Astrocyte (in vitro differentiated cells and primary cell): ENCODE data around the gene SLC25A5. TPM values are rescaled to one million over a fixed set of nuclear protein-coding genes. Genes with fewer than 3 reads are reported as not detected.
"Not testable (repeated sequence)": the region's sequence is repeated elsewhere in the genome, so short reads cannot be mapped to it uniquely, and the experiment has no call there.

ENCODE experiments used
- DNase-seq: peaks from one replicate; pipeline ENCODE4 v3.0.0-alpha.2; 2010; ENCODE audit warnings: low read depth
- FAIRE-seq: peaks from 2 replicates; lab custom pipeline; 2011; peaks lifted over from hg19 to GRCh38; lab: Jason Lieb, UNC
- H2AFZ ChIP-seq: 2 replicates; pipeline ENCODE4 v1.6.0; 2012; ENCODE audit warnings: low read depth, low read length, inconsistent platforms
- H3K27ac ChIP-seq: 2 replicates; pipeline ENCODE4 v1.5.1; 2011; ENCODE audit warnings: low read depth, low read length, inconsistent platforms
- H3K27me3 ChIP-seq: 2 replicates; pipeline ENCODE4 v1.6.0; 2011; ENCODE audit warnings: low read length, inconsistent platforms; ENCODE audit not compliant: insufficient read depth
- H3K36me3 ChIP-seq: 2 replicates; pipeline ENCODE4 v1.5.1; 2011; ENCODE audit warnings: low read length, inconsistent platforms; ENCODE audit not compliant: insufficient read depth
- H3K4me1 ChIP-seq: 2 replicates; pipeline ENCODE4 v1.5.1; 2011; ENCODE audit warnings: low read length, inconsistent platforms; ENCODE audit not compliant: insufficient read depth
- H3K4me2 ChIP-seq: 2 replicates; pipeline ENCODE4 v1.6.0; 2012; ENCODE audit warnings: low read length, inconsistent platforms
- H3K4me3 ChIP-seq: 2 replicates; pipeline ENCODE4 v1.5.1; 2011; ENCODE audit warnings: low read depth, mild to moderate bottlenecking, low read length, inconsistent platforms; ENCODE audit not compliant: insufficient read depth
- H3K79me2 ChIP-seq: 2 replicates; pipeline ENCODE4 v1.6.0; 2012; ENCODE audit warnings: mild to moderate bottlenecking, low read length, inconsistent platforms; ENCODE audit not compliant: insufficient read depth
- H3K9ac ChIP-seq: 2 replicates; pipeline ENCODE4 v1.6.0; 2012; ENCODE audit warnings: mild to moderate bottlenecking, low read length, inconsistent platforms
- H3K9me3 ChIP-seq: 2 replicates; pipeline ENCODE4 v1.5.1; 2012; ENCODE audit warnings: low read depth, mild to moderate bottlenecking, low read length, inconsistent platforms; ENCODE audit not compliant: insufficient read depth
- H4K20me1 ChIP-seq: 2 replicates; pipeline ENCODE4 v1.6.0; 2012; ENCODE audit warnings: low read length, inconsistent platforms; ENCODE audit not compliant: insufficient read depth
- H3K27ac Mint-ChIP-seq: one replicate; pipeline ENCODE4 v1.8.0; 2021; ENCODE audit warnings: mild to moderate bottlenecking, mixed read lengths; ENCODE audit not compliant: unreplicated experiment
- H3K27me3 Mint-ChIP-seq: one replicate; pipeline ENCODE4 v1.8.0; 2021; ENCODE audit warnings: low read depth, mixed read lengths; ENCODE audit not compliant: unreplicated experiment
- H3K36me3 Mint-ChIP-seq: one replicate; pipeline ENCODE4 v1.8.0; 2021; ENCODE audit warnings: low read depth, mixed read lengths; ENCODE audit not compliant: unreplicated experiment
- H3K4me1 Mint-ChIP-seq: one replicate; pipeline ENCODE4 v1.8.0; 2021; ENCODE audit warnings: low read depth, mixed read lengths; ENCODE audit not compliant: unreplicated experiment
- H3K4me3 Mint-ChIP-seq: one replicate; pipeline ENCODE4 v1.8.0; 2021; ENCODE audit warnings: mild to moderate bottlenecking, moderate library complexity, mixed read lengths; ENCODE audit not compliant: unreplicated experiment
- H3K9me3 Mint-ChIP-seq: one replicate; pipeline ENCODE4 v1.8.0; 2021; ENCODE audit warnings: mild to moderate bottlenecking, mixed read lengths; ENCODE audit not compliant: unreplicated experiment
- CTCF ChIP-seq: IDR thresholded peaks from 2 replicates; pipeline ENCODE4 v1.5.1; 2011; ENCODE audit warnings: low read depth, mild to moderate bottlenecking, inconsistent platforms, low read length, moderate library complexity; ENCODE audit not compliant: insufficient read depth
- EZH2 ChIP-seq: IDR thresholded peaks from 2 replicates; pipeline ENCODE4 v1.6.1; 2012; ENCODE audit warnings: mild to moderate bottlenecking, low read length, inconsistent platforms; ENCODE audit not compliant: insufficient read depth
- total RNA-seq: library from RNA; stranded (reverse); gene quantifications from 2 replicates; pipeline ENCODE4 v1.2.1, GENCODE V29; 2021

Gene SLC25A5
- total RNA-seq, 1 donor from 2014 or later: 176 TPM

DNA sequence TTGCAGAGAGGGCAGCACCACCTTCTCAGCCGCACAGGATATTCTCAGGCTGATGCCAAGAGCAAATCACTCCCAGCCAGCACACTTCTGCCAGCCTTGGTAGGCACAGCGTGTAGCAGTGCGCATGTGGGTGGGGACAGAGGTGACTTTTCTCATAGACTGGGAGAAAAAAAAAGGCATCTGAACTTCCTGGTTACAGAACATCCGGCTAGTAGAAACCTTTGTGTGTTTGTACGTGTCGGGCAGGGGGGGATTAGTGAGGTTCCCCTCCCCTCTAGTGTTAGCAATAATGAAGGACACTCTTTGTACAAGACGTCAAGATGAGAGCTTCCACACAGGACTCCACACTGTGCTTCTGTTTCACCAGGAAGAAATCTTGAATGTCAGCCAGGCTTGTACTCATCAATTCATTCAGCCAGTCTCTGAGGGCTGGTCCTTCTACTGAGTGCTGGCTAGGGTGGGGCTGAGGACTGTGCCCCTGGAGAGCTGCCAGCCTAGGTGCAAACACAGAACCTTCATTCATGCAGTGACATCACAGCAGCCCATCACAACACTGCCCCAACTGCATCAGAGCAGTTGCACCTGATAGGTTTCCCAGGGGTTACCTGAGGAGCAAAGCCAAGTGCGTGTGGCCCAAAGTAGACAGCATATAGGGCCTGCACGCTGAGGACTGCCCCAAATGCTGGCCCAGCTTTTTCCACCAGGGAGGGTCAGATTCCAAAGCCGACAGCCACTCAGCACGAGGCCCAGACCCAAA, 34.7 kb downstream of the SLC25A5 start:
- peak overlapping the region; percentile 17 for H3K4me3 ChIP-seq
- peak overlapping the region; percentile 20 for H3K9ac ChIP-seq
- peak overlapping the region; percentile 34 for H3K27ac Mint-ChIP-seq
- H3K9me3 ChIP-seq: no peaks in the 10 kb centered on the region
- H3K4me1 Mint-ChIP-seq: peaks cover 11% of the 10 kb centered on the region
- H2AFZ ChIP-seq: peak overlapping the region; percentile 52
- H3K36me3 ChIP-seq: no peaks in the 10 kb centered on the region
- no peaks in the 10 kb centered on the region for H3K79me2 ChIP-seq
- H3K27ac ChIP-seq: peak overlapping the region; percentile 60
- DNase-seq: peak; percentile 39
- peak; percentile 75 for FAIRE-seq
- no peak for TF ChIP-seq CTCF
- no peak for TF ChIP-seq EZH2
- H3K36me3 Mint-ChIP-seq: no peaks in the 10 kb centered on the region
- H3K4me1 ChIP-seq: peaks cover 16% of the 10 kb centered on the region
- no peaks in the 10 kb centered on the region for H3K27me3 Mint-ChIP-seq
- no peaks in the 10 kb centered on the region for H3K27me3 ChIP-seq
- H3K4me2 ChIP-seq: peak overlapping the region; percentile 78
- no peak overlapping the region for H3K4me3 Mint-ChIP-seq
- no peaks in the 10 kb centered on the region for H4K20me1 ChIP-seq
- H3K9me3 Mint-ChIP-seq: no peaks in the 10 kb centered on the region

- H3K9ac ChIP-seq: no peak overlapping the region
- Mint-ChIP-seq H3K27me3 (no peaks in the 10 kb centered on the region), H3K4me1 (peaks cover 11% of the 10 kb centered on the region), H3K36me3 (no peaks in the 10 kb centered on the region), H3K27ac (no peak overlapping the region), H3K4me3 (no peak overlapping the region), H3K9me3 (no peaks in the 10 kb centered on the region)
- no peaks in the 10 kb centered on the region for H3K27me3 ChIP-seq
- H3K27ac ChIP-seq: peak overlapping the region; percentile 63
- peak overlapping the region; percentile 78 for H3K4me2 ChIP-seq
- no peaks in the 10 kb centered on the region for H4K20me1 ChIP-seq
- no peak overlapping the region for H3K4me3 ChIP-seq
- H3K9me3 ChIP-seq: no peaks in the 10 kb centered on the region
- FAIRE-seq: peak; percentile 95
- H3K36me3 ChIP-seq: no peaks in the 10 kb centered on the region
- peak; percentile 81 for DNase-seq
- no peaks in the 10 kb centered on the region for H3K79me2 ChIP-seq
- peaks cover 16% of the 10 kb centered on the region for H3K4me1 ChIP-seq
- H2AFZ ChIP-seq: peak overlapping the region; percentile 52
- TF ChIP-seq EZH2 (no peak), CTCF (no peak)
These were observed 35.2 kb downstream of the SLC25A5 start for GRCh38 chrX:119503484-119503861.

DNA sequence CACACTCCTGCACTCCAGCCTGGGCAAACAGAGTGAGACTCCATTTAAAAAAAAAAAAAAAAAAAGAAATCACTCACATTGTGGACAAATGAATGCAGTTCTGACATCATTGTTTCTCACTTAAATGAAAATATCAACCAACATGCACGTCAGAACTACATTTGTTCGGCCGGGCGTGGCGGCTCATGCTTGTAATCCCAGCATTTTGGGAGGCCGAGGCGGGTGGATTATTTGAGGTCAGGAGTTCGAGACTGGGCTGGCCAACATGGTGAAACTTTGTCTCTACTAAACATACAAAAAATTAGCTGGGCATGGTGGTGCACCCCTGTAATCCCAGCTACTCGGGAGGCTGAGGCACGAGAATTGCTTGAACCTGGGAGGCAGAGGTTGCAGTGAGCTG, 36.9 kb downstream of the SLC25A5 start:
- H3K27ac ChIP-seq, H3K79me2 ChIP-seq, H3K4me2 ChIP-seq, H3K36me3 Mint-ChIP-seq, H3K4me3 ChIP-seq, H3K27me3 Mint-ChIP-seq, H3K27ac Mint-ChIP-seq, H3K9ac ChIP-seq, H3K4me3 Mint-ChIP-seq, H3K9me3 Mint-ChIP-seq, H3K9me3 ChIP-seq, DNase-seq, H3K36me3 ChIP-seq, H2AFZ ChIP-seq, H4K20me1 ChIP-seq, H3K27me3 ChIP-seq, FAIRE-seq: not testable (repeated sequence)
- peaks cover 11% of the 10 kb centered on the region for H3K4me1 Mint-ChIP-seq
- peaks cover 16% of the 10 kb centered on the region for H3K4me1 ChIP-seq
